Stimulated activated CD4-positive, alpha-beta T cell treated with anti-CD3 and anti-CD28 coated beads, Interleukin-12 subunit alpha, Interleukin-12 subunit beta, amount 100 ng/mL, for 4 hours (primary cell): ENCODE results near the gene ZNF524.
"Not testable (repeated sequence)": the region's sequence is repeated elsewhere in the genome, so short reads cannot be mapped to it uniquely, and the experiment has no call there.

Experiments
- DNase-seq: peaks from one replicate; pipeline ENCODE4 v3.0.0-alpha.2; 2020

Gene ZNF524

GRCh38 chr19:55599842-55600661 lies at the start of gene ZNF524:
Gene ZNF524 (plus strand): TSS chr19:55600288. CDS start chr19:55602113, 1,825 bp downstream.
- peak; percentile 81 for DNase-seq

DNA sequence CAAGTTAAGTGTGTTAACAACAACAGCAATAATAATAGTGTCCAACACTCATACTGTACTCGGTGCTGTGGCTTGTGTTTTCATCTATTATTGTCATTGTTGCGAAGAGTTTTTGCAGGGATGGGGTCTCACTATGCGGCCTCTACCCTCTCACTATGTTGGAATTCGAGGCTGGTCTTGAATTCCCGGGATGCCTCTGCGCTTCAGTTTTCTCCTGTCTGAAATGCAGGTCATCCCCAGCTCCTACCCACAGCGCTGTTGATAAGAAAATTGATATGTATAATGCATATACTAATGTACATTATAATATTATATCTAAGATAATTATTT lies 49.8 kb upstream of the ZNF524 start:
- no peak for DNase-seq

GRCh38 chr19:55552206-55552605 lies 47.9 kb upstream of the ZNF524 start:
- DNase-seq = no peak

- no peak for DNase-seq
Observed at GRCh38 chr19:55552620-55553019, 47.5 kb upstream of the ZNF524 start.

- no peak for DNase-seq
Observed at GRCh38 chr19:55553217-55554182, 46.6 kb upstream of the ZNF524 start.

DNA sequence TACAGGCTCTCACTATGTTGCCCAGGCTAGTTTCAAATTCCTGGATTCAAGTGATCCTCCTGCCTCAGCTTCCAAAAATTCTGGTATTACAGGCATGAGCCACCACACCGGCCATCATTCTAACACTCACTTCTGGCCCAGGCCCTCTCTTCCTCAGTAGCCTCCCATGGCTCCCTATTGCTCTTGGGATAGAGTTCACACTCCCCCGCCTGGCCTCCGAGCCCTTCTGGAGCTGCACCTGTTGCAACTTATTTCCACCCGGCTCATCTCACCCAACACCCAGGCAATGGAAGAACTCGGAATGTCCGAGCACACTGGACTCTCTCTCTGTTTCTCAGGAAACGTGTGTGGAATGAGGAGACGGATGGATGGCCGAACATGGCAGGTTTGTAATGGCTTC lies 45.8 kb upstream of the ZNF524 start:
- no peak for DNase-seq

DNA sequence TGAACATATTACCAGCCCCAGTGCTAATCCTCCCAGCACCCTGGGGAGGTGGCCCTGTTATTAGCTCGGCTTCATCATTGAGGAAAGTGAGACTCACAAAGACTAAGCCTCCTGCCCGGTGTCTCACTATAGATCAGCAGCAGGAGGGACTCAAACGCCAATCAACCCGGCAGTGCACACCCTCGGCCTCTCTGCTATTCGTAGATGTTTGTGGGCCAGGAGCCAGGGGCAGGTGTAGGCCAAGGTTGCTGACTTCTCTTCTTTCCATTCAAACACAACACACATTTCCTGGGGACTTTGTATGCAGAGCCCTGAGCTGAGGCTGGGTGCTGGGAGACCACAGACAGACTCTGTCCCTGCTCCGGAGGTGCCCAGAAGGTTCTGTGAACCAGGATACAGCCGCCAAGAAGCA lies 45.3 kb upstream of the ZNF524 start:
- no peak for DNase-seq

GRCh38 chr19:55559684-55560083 lies 40.4 kb upstream of the ZNF524 start:
- no peak for DNase-seq

GRCh38 chr19:55563261-55563690 lies 36.8 kb upstream of the ZNF524 start:
- no peak for DNase-seq

DNA sequence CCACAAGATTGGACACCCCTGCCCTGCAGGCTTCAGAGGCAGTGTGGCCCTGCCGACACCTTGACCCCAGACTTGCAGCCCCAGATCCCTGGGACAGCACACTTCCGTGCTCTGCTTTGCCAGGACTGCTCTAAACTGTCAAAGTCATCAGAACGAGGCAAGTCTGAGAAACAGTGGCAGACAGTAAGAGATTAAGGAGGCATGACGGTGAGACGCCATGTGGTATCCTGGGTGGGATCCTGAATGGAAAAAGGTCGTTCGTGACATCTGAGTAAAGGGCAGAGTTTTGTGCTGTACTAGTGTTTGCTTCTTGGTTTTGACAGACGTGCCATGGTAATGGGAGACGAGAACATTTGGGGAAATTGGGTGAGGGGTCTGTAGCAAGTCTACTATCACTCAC lies 33.3 kb upstream of the ZNF524 start:
- no peak for DNase-seq

- no peak for DNase-seq
Observed at GRCh38 chr19:55567708-55568328, 32.3 kb upstream of the ZNF524 start.

DNA sequence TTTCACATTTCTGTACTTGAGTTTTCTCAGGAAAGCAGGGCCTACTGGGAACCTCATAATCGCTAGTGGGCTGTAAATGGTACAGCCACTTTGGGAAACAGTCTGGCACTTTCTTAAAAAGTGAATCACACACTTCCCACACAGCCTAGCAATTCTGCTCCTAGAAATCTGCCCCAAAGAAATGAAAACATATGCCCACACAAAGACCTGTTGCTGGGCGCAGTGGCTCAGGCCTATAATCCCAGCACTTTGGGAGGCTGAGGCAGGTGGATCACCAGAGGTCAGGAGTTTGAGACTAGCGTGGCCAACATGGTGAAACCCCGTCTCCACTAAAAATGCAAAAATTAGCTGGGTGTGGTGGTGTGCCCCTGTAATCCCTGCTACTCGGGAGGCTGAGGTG lies 30.6 kb upstream of the ZNF524 start:
- DNase-seq = not testable (repeated sequence)

DNA sequence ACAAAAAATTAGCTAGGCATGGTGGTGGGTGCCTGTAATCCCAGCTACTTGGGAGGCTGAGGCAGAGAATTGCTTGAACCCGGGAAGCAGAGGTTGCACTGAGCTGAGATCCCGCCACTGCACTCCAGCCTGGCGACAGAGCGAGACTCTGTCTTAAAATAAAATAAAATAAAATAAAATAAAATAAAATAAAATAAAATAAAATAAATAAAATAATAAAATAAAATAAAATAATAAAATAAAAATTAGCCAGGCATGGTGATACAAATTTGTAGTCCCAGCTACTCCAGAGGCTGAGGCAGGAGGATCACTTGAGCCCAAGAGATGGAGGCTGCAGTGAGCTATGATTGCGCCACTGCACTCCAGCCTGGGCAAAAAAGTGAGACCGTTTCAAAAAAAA lies 26.2 kb upstream of the ZNF524 start:
- not testable (repeated sequence) for DNase-seq

- DNase-seq = no peak
Observed at GRCh38 chr19:55576746-55577145, 23.3 kb upstream of the ZNF524 start.

GRCh38 chr19:55578031-55578760 lies 21.9 kb upstream of the ZNF524 start:
- DNase-seq = no peak

DNA sequence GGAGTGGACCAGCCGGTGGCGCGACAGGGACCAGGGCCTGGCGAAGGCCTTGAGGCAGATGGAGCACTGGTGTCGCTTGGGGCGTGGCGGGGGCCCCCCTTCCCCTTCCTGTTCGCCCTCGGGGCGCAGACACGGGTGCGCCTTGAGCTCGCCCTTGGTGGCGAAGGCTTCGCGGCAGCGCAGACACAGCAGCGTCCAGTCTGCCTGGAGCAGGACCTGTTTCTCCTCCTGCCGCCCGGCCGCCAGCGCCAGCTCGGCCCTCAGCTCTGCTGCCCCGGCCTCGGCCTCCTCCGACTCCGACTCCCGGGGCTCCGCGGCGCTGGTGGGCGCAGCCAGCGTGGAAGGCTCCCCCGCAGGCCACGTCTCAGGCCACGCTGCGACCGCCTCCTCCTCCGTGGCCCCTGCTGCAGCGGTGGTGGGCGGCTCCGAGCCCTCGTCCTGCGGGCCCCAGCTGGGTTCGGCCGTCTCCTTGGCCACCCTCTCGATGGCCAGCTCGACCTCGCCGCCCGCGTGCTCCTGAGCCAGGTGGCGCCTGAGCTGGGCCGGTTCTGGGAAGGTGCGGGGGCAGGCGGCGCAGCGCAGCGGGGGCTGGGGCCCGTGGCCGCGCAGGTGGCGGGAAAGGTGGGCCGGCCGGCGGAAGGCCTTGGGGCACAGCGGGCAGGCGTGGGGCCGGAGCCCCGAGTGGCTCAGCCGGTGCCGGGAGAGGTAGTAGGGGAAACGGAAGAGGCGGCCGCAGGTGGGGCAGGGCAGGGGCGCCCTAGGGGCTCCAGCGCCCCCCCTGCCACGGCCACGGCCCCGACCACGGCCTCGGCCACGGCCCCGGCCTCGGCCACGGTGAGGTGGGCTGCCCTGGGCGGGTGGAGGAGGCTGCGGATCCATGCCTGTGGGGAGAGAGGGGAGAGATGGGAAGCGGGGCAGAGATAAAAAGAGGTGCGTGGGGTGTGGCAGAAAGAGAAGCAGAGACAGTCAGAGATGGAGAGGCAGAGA lies 21.0 kb upstream of the ZNF524 start:
- DNase-seq = no peak

- no peak for DNase-seq
Observed at GRCh38 chr19:55579766-55580621, 20.1 kb upstream of the ZNF524 start.

DNA sequence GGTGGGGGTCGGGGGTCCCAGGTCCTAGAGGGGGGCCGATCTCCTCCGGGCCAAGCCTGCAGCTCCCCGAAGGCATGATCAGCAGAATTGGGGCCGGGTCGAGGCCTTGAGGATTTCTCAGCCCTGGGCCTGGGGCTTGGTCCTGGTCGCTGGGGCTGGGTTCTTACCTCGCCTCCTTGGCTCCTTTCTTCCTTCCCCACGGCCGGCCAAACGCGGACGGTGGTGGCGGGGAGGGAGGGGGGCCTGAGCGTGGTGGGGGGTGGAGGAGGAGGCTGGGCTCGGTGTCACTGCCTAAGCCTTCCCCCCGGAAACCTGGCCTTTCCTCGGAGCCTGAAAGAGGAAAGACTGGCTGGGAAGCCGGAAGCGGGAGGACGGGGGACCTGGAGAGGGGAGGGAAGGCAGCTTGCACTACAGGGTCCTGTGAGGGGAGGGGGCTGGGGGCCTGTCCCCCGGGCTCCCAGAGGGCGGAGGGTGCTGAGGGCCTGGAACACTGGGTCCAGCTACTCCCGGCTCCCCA lies 19.4 kb upstream of the ZNF524 start, which contains the start of gene ZNF579:
Gene ZNF579 (minus strand): TSS at position 221 of the 517 bp plus-strand sequence. CDS start 1,209 bp downstream, outside the sequence.
- DNase-seq = peak; percentile 78

DNA sequence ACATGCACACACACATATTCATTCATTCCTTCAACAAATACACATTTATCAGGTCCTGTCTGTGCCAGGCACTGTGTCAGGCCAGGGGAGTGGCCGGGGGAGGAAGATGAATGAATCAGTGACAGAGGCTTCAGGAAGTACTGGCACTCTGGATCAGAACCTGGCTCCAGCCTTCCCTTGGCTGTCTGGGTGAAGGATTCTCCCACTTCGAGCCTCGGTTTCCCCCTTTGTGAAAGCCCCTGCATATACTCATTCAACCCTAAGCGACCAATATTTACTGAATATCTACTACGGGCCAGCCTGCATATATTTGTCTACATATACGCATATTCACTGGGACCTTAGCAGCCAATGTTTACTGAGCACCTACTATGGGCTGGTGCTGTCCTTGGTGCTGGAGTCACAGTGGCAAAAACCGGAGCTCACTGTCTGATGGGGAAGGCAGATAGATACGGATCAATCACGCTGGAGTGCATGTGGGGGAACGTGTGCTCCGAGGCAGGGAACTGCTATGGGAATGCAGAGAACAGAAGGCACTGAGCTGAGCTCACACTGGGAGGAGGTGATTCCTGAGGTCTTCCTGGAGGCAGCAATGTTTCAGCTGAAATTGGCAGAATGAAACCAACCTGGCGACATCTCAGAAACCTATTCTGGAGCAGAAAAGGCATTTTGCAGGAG lies 18.8 kb upstream of the ZNF524 start:
- DNase-seq = no peak
